ENCODE results near the gene USP49. TPM values are rescaled to one million over a fixed set of nuclear protein-coding genes. Genes with fewer than 3 reads are reported as not detected.

The USP49 gene
- total and polyA plus RNA-seq, 2 donors (not counting 1 experiment from before 2014, with no cell fraction given): 1.5 to 2.3 TPM

GRCh38 chr6:41746107-41746506, 149.1 kb downstream of the USP49 start:
- Histone ChIP-seq H3K36me3 (ENCODE audit: control insufficient read depth, insufficient read depth, low read length) (no peaks in the 10 kb centered on the region), H2AFZ (ENCODE audit: low read length) (no peak overlapping the region), H3K9ac (ENCODE audit: insufficient read depth, low read length) (no peak overlapping the region), H4K20me1 (ENCODE audit: control insufficient read depth, extremely low read depth, insufficient read depth, low read length) (no peaks in the 10 kb centered on the region), H3K27ac (ENCODE audit: insufficient read depth, low read length) (no peak overlapping the region), H3K4me1 (ENCODE audit: control insufficient read depth, extremely low read depth, insufficient read depth, low read length) (no peaks in the 10 kb centered on the region), H3K9me3 (ENCODE audit: control insufficient read depth, insufficient read depth, low read depth, low read length) (no peaks in the 10 kb centered on the region), H3K27me3 (ENCODE audit: control insufficient read depth, insufficient read depth, low read length) (no peaks in the 10 kb centered on the region), H3K4me3 (replicated peaks in 1 of 4; ENCODE audit: control extremely low read depth in 1 of 4, insufficient read depth in 1 of 4, low read depth in 3 of 4, low read length in 4 of 4) (no peak overlapping the region), H3K79me2 (ENCODE audit: control insufficient read depth, insufficient read depth, low read length) (no peaks in the 10 kb centered on the region), H3K4me2 (ENCODE audit: extremely low read depth, insufficient read depth, low read length) (no peak overlapping the region)
- TF ChIP-seq CTCF (conservative IDR thresholded peaks at IDR 0.05 in 1 of 2, IDR thresholded peaks at IDR 0.05 in 1 of 2; ENCODE audit: low read depth in 1 of 2, low read length in 2 of 2) (no peak), EZH2 (IDR thresholded peaks at IDR 0.05; ENCODE audit: low read length, missing control alignments) (no peak)
- no peak for DNase-seq (ENCODE audit: low read depth in 2 of 2)

- DNase-seq (ENCODE audit: low read depth in 2 of 2): no peak
- Histone ChIP-seq H3K79me2 (ENCODE audit: control insufficient read depth, insufficient read depth, low read length) (no peaks in the 10 kb centered on the region), H3K4me2 (ENCODE audit: extremely low read depth, insufficient read depth, low read length) (no peak overlapping the region), H2AFZ (ENCODE audit: low read length) (no peak overlapping the region), H3K27ac (ENCODE audit: insufficient read depth, low read length) (no peak overlapping the region), H3K4me1 (ENCODE audit: control insufficient read depth, extremely low read depth, insufficient read depth, low read length) (no peaks in the 10 kb centered on the region), H4K20me1 (ENCODE audit: control insufficient read depth, extremely low read depth, insufficient read depth, low read length) (no peaks in the 10 kb centered on the region), H3K4me3 (replicated peaks in 1 of 4; ENCODE audit: control extremely low read depth in 1 of 4, insufficient read depth in 1 of 4, low read depth in 3 of 4, low read length in 4 of 4) (no peak overlapping the region), H3K9ac (ENCODE audit: insufficient read depth, low read length) (no peak overlapping the region), H3K9me3 (ENCODE audit: control insufficient read depth, insufficient read depth, low read depth, low read length) (no peaks in the 10 kb centered on the region), H3K36me3 (ENCODE audit: control insufficient read depth, insufficient read depth, low read length) (no peaks in the 10 kb centered on the region), H3K27me3 (ENCODE audit: control insufficient read depth, insufficient read depth, low read length) (no peaks in the 10 kb centered on the region)
- no peak for TF ChIP-seq CTCF (conservative IDR thresholded peaks at IDR 0.05 in 1 of 2, IDR thresholded peaks at IDR 0.05 in 1 of 2; ENCODE audit: low read depth in 1 of 2, low read length in 2 of 2)
- TF ChIP-seq EZH2 (IDR thresholded peaks at IDR 0.05; ENCODE audit: low read length, missing control alignments): no peak
Measured at GRCh38 chr6:41744236-41744787, 150.9 kb downstream of the USP49 start.

- Histone ChIP-seq H3K4me2 (ENCODE audit: extremely low read depth, insufficient read depth, low read length) (no peak overlapping the region), H3K27ac (ENCODE audit: insufficient read depth, low read length) (no peak overlapping the region), H3K9me3 (ENCODE audit: control insufficient read depth, insufficient read depth, low read depth, low read length) (no peaks in the 10 kb centered on the region), H4K20me1 (ENCODE audit: control insufficient read depth, extremely low read depth, insufficient read depth, low read length) (no peaks in the 10 kb centered on the region), H3K4me3 (replicated peaks in 1 of 4; ENCODE audit: control extremely low read depth in 1 of 4, insufficient read depth in 1 of 4, low read depth in 3 of 4, low read length in 4 of 4) (no peak overlapping the region), H3K4me1 (ENCODE audit: control insufficient read depth, extremely low read depth, insufficient read depth, low read length) (no peaks in the 10 kb centered on the region), H3K9ac (ENCODE audit: insufficient read depth, low read length) (no peak overlapping the region), H3K36me3 (ENCODE audit: control insufficient read depth, insufficient read depth, low read length) (no peaks in the 10 kb centered on the region), H3K79me2 (ENCODE audit: control insufficient read depth, insufficient read depth, low read length) (no peaks in the 10 kb centered on the region), H2AFZ (ENCODE audit: low read length) (no peak overlapping the region), H3K27me3 (ENCODE audit: control insufficient read depth, insufficient read depth, low read length) (no peaks in the 10 kb centered on the region)
- TF ChIP-seq CTCF (conservative IDR thresholded peaks at IDR 0.05 in 1 of 2, IDR thresholded peaks at IDR 0.05 in 1 of 2; ENCODE audit: low read depth in 1 of 2, low read length in 2 of 2): no peak
- no peak for TF ChIP-seq EZH2 (IDR thresholded peaks at IDR 0.05; ENCODE audit: low read length, missing control alignments)
- no peak for DNase-seq (ENCODE audit: low read depth in 2 of 2)
Measured at GRCh38 chr6:41743406-41744235, 151.6 kb downstream of the USP49 start.

All from fibroblast of lung (primary cell).